SK-N-SH (cell line): ENCODE data around the gene SLC2A9. TPM values are rescaled to one million over a fixed set of nuclear protein-coding genes. Genes with fewer than 3 reads are reported as not detected.

Source experiments
- CTCF ChIA-PET: fragments of 300-600, 350-600 bp; formaldehyde crosslinking; extraction: SDS; loops from one replicate; lab custom pipeline; 2021; lab: Yijun Ruan, JAX
- POLR2A ChIA-PET: fragments of 350-600 bp; sonication (Branson Sonifier 250); formaldehyde crosslinking; extraction: SDS; loops from one replicate; lab custom pipeline; 2020; ENCODE audit warnings: antibody characterized with exemption, inconsistent platforms; lab: Yijun Ruan, JAX
- DNase-seq: peaks from one replicate; pipeline ENCODE4 v3.0.0; 2012
- H2AFZ ChIP-seq: fragments of 200-600 bp; sonication (generic); 2 replicates; pipeline ENCODE4 v1.8.1; 2016; ENCODE audit warnings: antibody characterized with exemption, mild to moderate bottlenecking, low read depth
- H3F3A ChIP-seq: fragments of 200-600 bp; sonication (generic); replicated peaks from 2 replicates; pipeline ENCODE3; 2016; ENCODE audit warnings: antibody characterized with exemption, mild to moderate bottlenecking; ENCODE audit not compliant: insufficient read depth
- H3K27ac ChIP-seq, 2 experiments: fragments of 200-500 bp in 1 of 2; fragments of 200-600 bp in 1 of 2; sonication (Bioruptor generic) in 1 of 2; sonication (generic), shearing (Covaris generic) in 1 of 2; 2 replicates each; pipeline versions ENCODE4 v1.5.1 to v1.6.1; 2014 to 2016; ENCODE audit warnings: low read depth in 2 of 2, inconsistent platforms in 1 of 2, low read length in 1 of 2, mild to moderate bottlenecking in 1 of 2, mixed read lengths in 1 of 2
- H3K27me3 ChIP-seq: fragments of 200-600 bp; sonication (generic), shearing (Covaris generic); 2 replicates; pipeline ENCODE4 v1.6.1; 2016; ENCODE audit warnings: mixed run types; ENCODE audit not compliant: insufficient read depth
- H3K36me3 ChIP-seq, 2 experiments: fragments of 200-500 bp in 1 of 2; fragments of 200-600 bp in 1 of 2; sonication (Bioruptor generic) in 1 of 2; sonication (generic) in 1 of 2; replicated peaks in 1 of 2; 2 replicates each; pipeline versions ENCODE3 to v1.5.1; 2014 to 2016; ENCODE audit warnings: low read length in 1 of 2, mild to moderate bottlenecking in 1 of 2; ENCODE audit not compliant: insufficient read depth in 2 of 2, control insufficient read depth in 1 of 2
- H3K4me1 ChIP-seq, 2 experiments: fragments of 200-500 bp in 1 of 2; fragments of 200-600 bp in 1 of 2; sonication (Bioruptor generic) in 1 of 2; sonication (generic), shearing (Covaris generic) in 1 of 2; 2 replicates each; pipeline versions ENCODE4 v1.5.1 to v1.6.1; 2014 to 2016; ENCODE audit warnings: low read depth in 1 of 2, low read length in 1 of 2, mixed run types in 1 of 2; ENCODE audit not compliant: insufficient read depth in 2 of 2, control insufficient read depth in 1 of 2
- H3K4me2 ChIP-seq: fragments of 200-600 bp; sonication (generic), shearing (Covaris generic); 2 replicates; pipeline ENCODE4 v1.6.1; 2017; ENCODE audit warnings: mixed run types
- H3K4me3 ChIP-seq, 2 experiments: fragments of 200-500 bp in 1 of 2; fragments of 200-600 bp in 1 of 2; sonication (Bioruptor generic) in 1 of 2; sonication (generic), shearing (Covaris generic) in 1 of 2; 2 replicates each; pipeline versions ENCODE4 v1.5.1 to v1.8.1; 2014 to 2016; ENCODE audit warnings: low read depth in 2 of 2, inconsistent platforms in 1 of 2, low read length in 1 of 2, mild to moderate bottlenecking in 1 of 2, mixed read lengths in 1 of 2, moderate library complexity in 1 of 2
- H3K79me2 ChIP-seq: fragments of 200-600 bp; sonication (generic); 2 replicates; pipeline ENCODE4 v1.8.1; 2017; ENCODE audit warnings: mild to moderate bottlenecking; ENCODE audit not compliant: insufficient read depth
- H3K9ac ChIP-seq: fragments of 200-600 bp; sonication (generic); 2 replicates; pipeline ENCODE4 v1.6.1; 2017; ENCODE audit warnings: mixed run types
- H3K9me2 ChIP-seq: fragments of 200-600 bp; sonication (generic); 2 replicates; pipeline ENCODE4 v1.6.1; 2017; ENCODE audit warnings: mixed run types
- H3K9me3 ChIP-seq: fragments of 200-600 bp; sonication (generic); 2 replicates; pipeline ENCODE4 v1.6.1; 2017; ENCODE audit warnings: mixed run types, mild to moderate bottlenecking, moderate library complexity
- H4K20me1 ChIP-seq: fragments of 200-600 bp; sonication (generic); 2 replicates; pipeline ENCODE4 v1.6.1; 2017; ENCODE audit warnings: mild to moderate bottlenecking, mixed run types; ENCODE audit not compliant: insufficient read depth
- CHD2 ChIP-seq: fragments of 150-350 bp; IDR thresholded peaks from 2 replicates; pipeline ENCODE4 v1.6.1; 2018; ENCODE audit warnings: low read length; ENCODE audit not compliant: partially characterized antibody
- EP300 ChIP-seq, 2 experiments: IDR thresholded peaks; 2 replicates each; pipeline versions ENCODE4 v1.4.0 to v1.6.1; 2012; ENCODE audit warnings: borderline replicate concordance in 1 of 2, low read depth in 1 of 2, low read length in 1 of 2
- FOXJ3 ChIP-seq: sonication (generic); formaldehyde crosslinking; IDR thresholded peaks from 2 replicates; pipeline ENCODE4 v1.5.1; 2020; ENCODE audit warnings: mild to moderate bottlenecking, missing genetic modification reagents
- FOXM1 ChIP-seq: IDR thresholded peaks from 2 replicates; pipeline ENCODE4 v1.4.0; 2012; ENCODE audit warnings: low read depth, mild to moderate bottlenecking
- POLR2AphosphoS5 ChIP-seq: IDR thresholded peaks from 2 replicates; pipeline ENCODE4 v1.6.1; 2012; ENCODE audit warnings: low read depth, low read length
- RCOR1 ChIP-seq: fragments of 150-350 bp; IDR thresholded peaks from 2 replicates; pipeline ENCODE4 v1.6.1; 2017; ENCODE audit warnings: antibody characterized with exemption, low read length
- SIN3A ChIP-seq: IDR thresholded peaks from 2 replicates; pipeline ENCODE4 v1.6.1; 2012; ENCODE audit warnings: low read depth, mild to moderate bottlenecking, low read length, moderate library complexity, borderline replicate concordance
- SMC3 ChIP-seq: IDR thresholded peaks from 2 replicates; pipeline ENCODE4 v1.6.1; 2012; ENCODE audit warnings: low read depth, low read length, improper control_type of control experiment
- TCF12 ChIP-seq: IDR thresholded peaks from 2 replicates; pipeline ENCODE4 v1.4.0; 2012
- WGBS: methylation state at CpG from one replicate; pipeline ENCODE4 v1.1.6; 2017; ENCODE audit warnings: low lambda C conversion rate; 5-methylcytosine and 5-hydroxymethylcytosine counted together
- polyA plus RNA-seq, 3 experiments: library from polyadenylated mRNA; depleted of rRNA; stranded (reverse); fragments of >200 nt; gene quantifications; 2 replicates each; pipeline ENCODE4 v1.2.3, GENCODE V29; 2012
- TF ChIP-seq, protein P1 (sequence below): fragments of 200-600 bp; sonication (generic); IDR thresholded peaks from 2 replicates; pipeline ENCODE4 v1.6.1; 2017; ENCODE audit warnings: antibody characterized with exemption, mild to moderate bottlenecking, moderate library complexity
- TF ChIP-seq, protein P2 (sequence below): IDR thresholded peaks from 2 replicates; pipeline ENCODE4 v1.4.0; 2012; ENCODE audit warnings: low read depth, borderline replicate concordance
- TF ChIP-seq, protein P3 (sequence below): IDR thresholded peaks from 2 replicates; pipeline ENCODE4 v1.6.1; 2012; ENCODE audit warnings: mild to moderate bottlenecking, low read depth, low read length, moderate library complexity

The SLC2A9 gene
- polyA plus RNA-seq, 1 of the 3 experiments (the other 2 are of a cell fraction), result not detected

DNA sequence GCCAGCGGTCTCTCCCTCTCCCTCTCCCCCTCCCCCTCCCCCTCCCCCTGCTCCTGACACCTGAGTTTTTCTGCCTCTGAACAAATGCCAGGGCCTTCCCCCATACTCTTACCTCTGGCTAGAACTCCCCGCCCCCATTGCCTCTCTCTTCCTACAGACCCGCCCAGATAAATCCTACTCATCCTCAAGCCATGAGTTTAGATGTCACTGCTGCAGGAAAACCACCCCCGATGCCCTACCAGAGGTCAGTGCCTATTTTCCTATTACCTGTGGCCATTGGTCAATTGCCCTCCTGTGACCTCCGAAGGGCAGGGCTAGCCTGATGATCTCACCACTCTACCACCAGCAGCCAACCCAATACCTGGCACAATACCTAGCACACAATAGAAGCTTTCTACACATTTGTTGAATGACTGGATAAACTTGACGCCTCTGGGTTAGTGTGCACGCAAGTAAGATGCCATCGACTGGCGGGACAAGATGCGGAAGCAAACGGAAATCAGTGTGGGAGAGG is 43.7 kb downstream of the SLC2A9 start:
- no peak overlapping the region for H3K4me3 ChIP-seq
- no peaks in the 10 kb centered on the region for H3K27me3 ChIP-seq
- TF ChIP-seq CHD2 (no peak), POLR2AphosphoS5 (no peak), FOXJ3 (no peak), RCOR1 (no peak), EP300 (IDR thresholded peaks at IDR 0.05; ENCODE audit: borderline replicate concordance in 1 of 2, low read depth in 1 of 2, low read length in 1 of 2) (no peak), SMC3 (no peak), TCF12 (no peak), SIN3A (no peak), FOXM1 (no peak)
- TF ChIP-seq, protein P1, sequence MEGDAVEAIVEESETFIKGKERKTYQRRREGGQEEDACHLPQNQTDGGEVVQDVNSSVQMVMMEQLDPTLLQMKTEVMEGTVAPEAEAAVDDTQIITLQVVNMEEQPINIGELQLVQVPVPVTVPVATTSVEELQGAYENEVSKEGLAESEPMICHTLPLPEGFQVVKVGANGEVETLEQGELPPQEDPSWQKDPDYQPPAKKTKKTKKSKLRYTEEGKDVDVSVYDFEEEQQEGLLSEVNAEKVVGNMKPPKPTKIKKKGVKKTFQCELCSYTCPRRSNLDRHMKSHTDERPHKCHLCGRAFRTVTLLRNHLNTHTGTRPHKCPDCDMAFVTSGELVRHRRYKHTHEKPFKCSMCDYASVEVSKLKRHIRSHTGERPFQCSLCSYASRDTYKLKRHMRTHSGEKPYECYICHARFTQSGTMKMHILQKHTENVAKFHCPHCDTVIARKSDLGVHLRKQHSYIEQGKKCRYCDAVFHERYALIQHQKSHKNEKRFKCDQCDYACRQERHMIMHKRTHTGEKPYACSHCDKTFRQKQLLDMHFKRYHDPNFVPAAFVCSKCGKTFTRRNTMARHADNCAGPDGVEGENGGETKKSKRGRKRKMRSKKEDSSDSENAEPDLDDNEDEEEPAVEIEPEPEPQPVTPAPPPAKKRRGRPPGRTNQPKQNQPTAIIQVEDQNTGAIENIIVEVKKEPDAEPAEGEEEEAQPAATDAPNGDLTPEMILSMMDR, result no peak
- TF ChIP-seq, protein P2, sequence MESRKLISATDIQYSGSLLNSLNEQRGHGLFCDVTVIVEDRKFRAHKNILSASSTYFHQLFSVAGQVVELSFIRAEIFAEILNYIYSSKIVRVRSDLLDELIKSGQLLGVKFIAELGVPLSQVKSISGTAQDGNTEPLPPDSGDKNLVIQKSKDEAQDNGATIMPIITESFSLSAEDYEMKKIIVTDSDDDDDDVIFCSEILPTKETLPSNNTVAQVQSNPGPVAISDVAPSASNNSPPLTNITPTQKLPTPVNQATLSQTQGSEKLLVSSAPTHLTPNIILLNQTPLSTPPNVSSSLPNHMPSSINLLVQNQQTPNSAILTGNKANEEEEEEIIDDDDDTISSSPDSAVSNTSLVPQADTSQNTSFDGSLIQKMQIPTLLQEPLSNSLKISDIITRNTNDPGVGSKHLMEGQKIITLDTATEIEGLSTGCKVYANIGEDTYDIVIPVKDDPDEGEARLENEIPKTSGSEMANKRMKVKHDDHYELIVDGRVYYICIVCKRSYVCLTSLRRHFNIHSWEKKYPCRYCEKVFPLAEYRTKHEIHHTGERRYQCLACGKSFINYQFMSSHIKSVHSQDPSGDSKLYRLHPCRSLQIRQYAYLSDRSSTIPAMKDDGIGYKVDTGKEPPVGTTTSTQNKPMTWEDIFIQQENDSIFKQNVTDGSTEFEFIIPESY, result no peak
- TF ChIP-seq, protein P3, sequence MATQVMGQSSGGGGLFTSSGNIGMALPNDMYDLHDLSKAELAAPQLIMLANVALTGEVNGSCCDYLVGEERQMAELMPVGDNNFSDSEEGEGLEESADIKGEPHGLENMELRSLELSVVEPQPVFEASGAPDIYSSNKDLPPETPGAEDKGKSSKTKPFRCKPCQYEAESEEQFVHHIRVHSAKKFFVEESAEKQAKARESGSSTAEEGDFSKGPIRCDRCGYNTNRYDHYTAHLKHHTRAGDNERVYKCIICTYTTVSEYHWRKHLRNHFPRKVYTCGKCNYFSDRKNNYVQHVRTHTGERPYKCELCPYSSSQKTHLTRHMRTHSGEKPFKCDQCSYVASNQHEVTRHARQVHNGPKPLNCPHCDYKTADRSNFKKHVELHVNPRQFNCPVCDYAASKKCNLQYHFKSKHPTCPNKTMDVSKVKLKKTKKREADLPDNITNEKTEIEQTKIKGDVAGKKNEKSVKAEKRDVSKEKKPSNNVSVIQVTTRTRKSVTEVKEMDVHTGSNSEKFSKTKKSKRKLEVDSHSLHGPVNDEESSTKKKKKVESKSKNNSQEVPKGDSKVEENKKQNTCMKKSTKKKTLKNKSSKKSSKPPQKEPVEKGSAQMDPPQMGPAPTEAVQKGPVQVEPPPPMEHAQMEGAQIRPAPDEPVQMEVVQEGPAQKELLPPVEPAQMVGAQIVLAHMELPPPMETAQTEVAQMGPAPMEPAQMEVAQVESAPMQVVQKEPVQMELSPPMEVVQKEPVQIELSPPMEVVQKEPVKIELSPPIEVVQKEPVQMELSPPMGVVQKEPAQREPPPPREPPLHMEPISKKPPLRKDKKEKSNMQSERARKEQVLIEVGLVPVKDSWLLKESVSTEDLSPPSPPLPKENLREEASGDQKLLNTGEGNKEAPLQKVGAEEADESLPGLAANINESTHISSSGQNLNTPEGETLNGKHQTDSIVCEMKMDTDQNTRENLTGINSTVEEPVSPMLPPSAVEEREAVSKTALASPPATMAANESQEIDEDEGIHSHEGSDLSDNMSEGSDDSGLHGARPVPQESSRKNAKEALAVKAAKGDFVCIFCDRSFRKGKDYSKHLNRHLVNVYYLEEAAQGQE, result no peak
- H3K36me3 ChIP-seq, result no peaks in the 10 kb centered on the region
- WGBS, result 50% methylated on average over 11 of the region's 11 CpGs
- peaks cover 5% of the 10 kb centered on the region; the same call in 1 of the 2 replicates for H3K9me3 ChIP-seq
- ChIA-PET CTCF (interaction anchor here (3.0 kb wide), 1 partner anchor 37 kb away, joined by 14 read pairs; no protein-coding TSS in a partner anchor), POLR2A (no interaction called here)
- peaks cover 0 to 9% of the 10 kb centered on the region in 2 experiments; a peak in 1 of 4 replicates for H3K4me1 ChIP-seq
- H3F3A ChIP-seq, result no peaks in the 10 kb centered on the region
- no peak overlapping the region for H2AFZ ChIP-seq
- 0 out of 2 replicates have a peak, but pooled peaks cover 3% of the 10 kb centered on the region for H3K9me2 ChIP-seq
- no peaks in the 10 kb centered on the region for H4K20me1 ChIP-seq
- DNase-seq, result no peak
- no peak overlapping the region for H3K9ac ChIP-seq
- H3K79me2 ChIP-seq, result no peaks in the 10 kb centered on the region
- no peak overlapping the region for H3K27ac ChIP-seq
- no peak overlapping the region for H3K4me2 ChIP-seq
